PFSK-1 (cell line): ENCODE data around the gene GAREM1.

Experiments used
- FOXP2 ChIP-seq: optimal IDR thresholded peaks from 2 replicates; pipeline ENCODE3; 2011; ENCODE audit warnings: borderline replicate concordance, control low read depth, inconsistent platforms; ENCODE audit not compliant: insufficient read depth; ENCODE audit errors: extremely low read length, extremely low read depth
- POLR2AphosphoS5 ChIP-seq: IDR thresholded peaks from 2 replicates; pipeline ENCODE4 v1.6.1; 2012; ENCODE audit warnings: low read depth, mild to moderate bottlenecking, control low read depth, low read length, moderate library complexity
- REST ChIP-seq, 2 experiments: IDR thresholded peaks; 2 replicates each; pipeline versions ENCODE4 v1.6.1 to v1.8.0; 2011 to 2012; ENCODE audit warnings: low read depth in 2 of 2, low read length in 2 of 2, control low read depth in 1 of 2, inconsistent platforms in 1 of 2, mild to moderate bottlenecking in 1 of 2, moderate library complexity in 1 of 2; ENCODE audit not compliant: insufficient read depth in 1 of 2
- SIN3A ChIP-seq: IDR thresholded peaks from 2 replicates; pipeline ENCODE4 v1.6.1; 2012; ENCODE audit warnings: mild to moderate bottlenecking, low read length, moderate library complexity, borderline replicate concordance; ENCODE audit not compliant: insufficient read depth
- TAF1 ChIP-seq: IDR thresholded peaks from 2 replicates; pipeline ENCODE4 v1.6.1; 2012; ENCODE audit warnings: low read length, control low read depth, borderline replicate concordance; ENCODE audit not compliant: insufficient read depth

Gene GAREM1

GRCh38 chr18:32425466-32425865, 45.2 kb downstream of the GAREM1 start:
- TF ChIP-seq SIN3A (no peak), REST (IDR thresholded peaks at IDR 0.05; ENCODE audit: insufficient read depth in 1 of 2, low read depth in 2 of 2, low read length in 2 of 2) (no peak), FOXP2 (no peak), POLR2AphosphoS5 (no peak)

- TF ChIP-seq TAF1: no peak
- TF ChIP-seq POLR2AphosphoS5: no peak
Observed at GRCh38 chr18:32424696-32425095, 46.0 kb downstream of the GAREM1 start.

GRCh38 chr18:32422978-32423740, 47.5 kb downstream of the GAREM1 start:
- TF ChIP-seq TAF1 (no peak), FOXP2 (no peak), POLR2AphosphoS5 (no peak), SIN3A (no peak), REST (IDR thresholded peaks at IDR 0.05; ENCODE audit: insufficient read depth in 1 of 2, low read depth in 2 of 2, low read length in 2 of 2) (no peak)

- TF ChIP-seq REST (IDR thresholded peaks at IDR 0.05; ENCODE audit: insufficient read depth in 1 of 2, low read depth in 2 of 2, low read length in 2 of 2): no peak
- TF ChIP-seq TAF1: no peak
- no peak for TF ChIP-seq POLR2AphosphoS5
- TF ChIP-seq SIN3A: no peak
- TF ChIP-seq FOXP2: no peak
Observed at GRCh38 chr18:32422201-32422600, 48.5 kb downstream of the GAREM1 start.

GRCh38 chr18:32420084-32420750, 50.5 kb downstream of the GAREM1 start:
- TF ChIP-seq POLR2AphosphoS5 (no peak), TAF1 (no peak), REST (IDR thresholded peaks at IDR 0.05; ENCODE audit: insufficient read depth in 1 of 2, low read depth in 2 of 2, low read length in 2 of 2) (no peak)

GRCh38 chr18:32418148-32418547, 52.5 kb downstream of the GAREM1 start:
- no peak for TF ChIP-seq FOXP2
- TF ChIP-seq TAF1: no peak
- TF ChIP-seq SIN3A: no peak
- no peak for TF ChIP-seq POLR2AphosphoS5
